Right kidney (tissue), 1 donor: ENCODE measurements around the gene FNTB.

Source experiments
- DNase-seq: peaks from one replicate; pipeline ENCODE4 v3.0.0-alpha.2; 2016

FNTB gene

GRCh38 chr14:64979336-64980074 lies 7.2 kb upstream of the FNTB start:
- no peak for DNase-seq

- DNase-seq, result peak; percentile 58
These were observed 3.0 kb upstream of the FNTB start for GRCh38 chr14:64983439-64984310.

- no peak for DNase-seq
These were observed 708 bp downstream of the FNTB start for GRCh38 chr14:64987438-64987767.

- DNase-seq, result no peak
These were observed 3.6 kb downstream of the FNTB start for GRCh38 chr14:64990296-64990695.

GRCh38 chr14:64990939-64991338 lies 4.2 kb downstream of the FNTB start:
- DNase-seq, result no peak

GRCh38 chr14:64992328-64992885 lies 5.7 kb downstream of the FNTB start:
- no peak for DNase-seq

GRCh38 chr14:64993266-64993930 lies 6.7 kb downstream of the FNTB start:
- no peak for DNase-seq

GRCh38 chr14:64994540-64994939 lies 7.8 kb downstream of the FNTB start:
- DNase-seq, result no peak

- no peak for DNase-seq
These were observed 8.6 kb downstream of the FNTB start for GRCh38 chr14:64995291-64995690.

GRCh38 chr14:64997108-64997794 lies 10.6 kb downstream of the FNTB start:
- DNase-seq, result no peak

GRCh38 chr14:64998455-64998931 lies 11.8 kb downstream of the FNTB start:
- DNase-seq, result no peak

- DNase-seq, result no peak
These were observed 14.3 kb downstream of the FNTB start for GRCh38 chr14:65000898-65001591.

- DNase-seq, result no peak
These were observed 15.0 kb downstream of the FNTB start for GRCh38 chr14:65001723-65002122.

- DNase-seq, result no peak
These were observed 16.0 kb downstream of the FNTB start for GRCh38 chr14:65002586-65003210.

GRCh38 chr14:65003394-65003793 lies 16.7 kb downstream of the FNTB start:
- no peak for DNase-seq

GRCh38 chr14:65006261-65006721 lies 19.6 kb downstream of the FNTB start:
- DNase-seq, result peak; percentile 32

- DNase-seq, result no peak
These were observed 20.5 kb downstream of the FNTB start for GRCh38 chr14:65007202-65007601.

GRCh38 chr14:65010211-65010931 lies 23.7 kb downstream of the FNTB start:
- no peak for DNase-seq

- DNase-seq, result no peak
These were observed 24.8 kb downstream of the FNTB start for GRCh38 chr14:65011538-65011937.

- DNase-seq, result no peak
These were observed 25.7 kb downstream of the FNTB start for GRCh38 chr14:65012353-65012752.
